HG03520 (cell line): ENCODE results near the gene TEX50.
"Not testable (repeated sequence)": the region's sequence is repeated elsewhere in the genome, so short reads cannot be mapped to it uniquely, and the experiment has no call there.

Experiments
- ATAC-seq: cut with Tn5 transposase; IDR thresholded peaks from one replicate; pipeline ENCODE4 v1.9.1; 2021; ENCODE audit warnings: mild to moderate bottlenecking, moderate library complexity; ENCODE audit not compliant: unreplicated experiment

The TEX50 gene

GRCh38 chr1:173635116-173635515, at the start of gene TEX50:
Gene TEX50, plus strand, starts transcription at chr1:173635338. Its CDS starts 184 bp downstream, at chr1:173635522.
- ATAC-seq: no peak

GRCh38 chr1:173590557-173590956, 44.6 kb upstream of the TEX50 start:
- ATAC-seq: no peak

- ATAC-seq: not testable (repeated sequence)
These were observed 44.0 kb upstream of the TEX50 start for GRCh38 chr1:173591138-173591537.

GRCh38 chr1:173596097-173596825, 38.9 kb upstream of the TEX50 start:
- ATAC-seq: no peak

- ATAC-seq: no peak
These were observed 33.5 kb upstream of the TEX50 start for GRCh38 chr1:173601588-173601987.

- no peak for ATAC-seq
These were observed 32.0 kb upstream of the TEX50 start, which contains the start of gene SLC9C2 for GRCh38 chr1:173603056-173603591. Gene SLC9C2, minus strand, starts transcription at chr1:173603072. Its CDS starts 1,296 bp downstream, at chr1:173601776.

GRCh38 chr1:173608503-173609216, 26.5 kb upstream of the TEX50 start:
- no peak for ATAC-seq

- ATAC-seq: not testable (repeated sequence)
These were observed 22.1 kb upstream of the TEX50 start for GRCh38 chr1:173613086-173613485.

- no peak for ATAC-seq
These were observed 18.3 kb upstream of the TEX50 start for GRCh38 chr1:173616859-173617258.

- no peak for ATAC-seq
These were observed 7.9 kb upstream of the TEX50 start for GRCh38 chr1:173627269-173627668.

GRCh38 chr1:173628888-173629287, 6.2 kb upstream of the TEX50 start:
- no peak for ATAC-seq

GRCh38 chr1:173637236-173638042, 2.3 kb downstream of the TEX50 start:
- not testable (repeated sequence) for ATAC-seq

- no peak for ATAC-seq
These were observed 3.2 kb downstream of the TEX50 start for GRCh38 chr1:173638043-173639021.

- ATAC-seq: no peak
These were observed 4.0 kb downstream of the TEX50 start for GRCh38 chr1:173639102-173639501.

GRCh38 chr1:173642450-173643139, 7.5 kb downstream of the TEX50 start:
- not testable (repeated sequence) for ATAC-seq

- ATAC-seq: no peak
These were observed 11.5 kb downstream of the TEX50 start for GRCh38 chr1:173646656-173647055.

GRCh38 chr1:173648880-173649605, 13.9 kb downstream of the TEX50 start:
- ATAC-seq: no peak

GRCh38 chr1:173660306-173660705, 25.2 kb downstream of the TEX50 start:
- no peak for ATAC-seq

- no peak for ATAC-seq
These were observed 26.1 kb downstream of the TEX50 start for GRCh38 chr1:173661271-173661670.
